Lower leg skin (tissue), 3 donors: ENCODE measurements around the gene TTC3.
"Not testable (repeated sequence)": the region's sequence is repeated elsewhere in the genome, so short reads cannot be mapped to it uniquely, and the experiment has no call there.

Experiments
- POLR2A ChIP-seq, 2 donors: fragments of 450-650 bp; IDR thresholded peaks; one replicate each; pipeline ENCODE4 v1.6.1; 2016 to 2017; ENCODE audit warnings: antibody characterized with exemption in 2 of 2, mild to moderate bottlenecking in 1 of 2, moderate library complexity in 1 of 2
- TF ChIP-seq, protein P1 (sequence below), 3 donors: fragments of 450-650 bp; IDR thresholded peaks; one replicate each; pipeline ENCODE4 v1.5.1; 2016; ENCODE audit warnings: antibody characterized with exemption in 3 of 3, mild to moderate bottlenecking in 3 of 3, moderate library complexity in 2 of 3

GRCh38 chr21:37111029-37111428 is 38.0 kb downstream of the TTC3 start:
- TF ChIP-seq, protein P1, sequence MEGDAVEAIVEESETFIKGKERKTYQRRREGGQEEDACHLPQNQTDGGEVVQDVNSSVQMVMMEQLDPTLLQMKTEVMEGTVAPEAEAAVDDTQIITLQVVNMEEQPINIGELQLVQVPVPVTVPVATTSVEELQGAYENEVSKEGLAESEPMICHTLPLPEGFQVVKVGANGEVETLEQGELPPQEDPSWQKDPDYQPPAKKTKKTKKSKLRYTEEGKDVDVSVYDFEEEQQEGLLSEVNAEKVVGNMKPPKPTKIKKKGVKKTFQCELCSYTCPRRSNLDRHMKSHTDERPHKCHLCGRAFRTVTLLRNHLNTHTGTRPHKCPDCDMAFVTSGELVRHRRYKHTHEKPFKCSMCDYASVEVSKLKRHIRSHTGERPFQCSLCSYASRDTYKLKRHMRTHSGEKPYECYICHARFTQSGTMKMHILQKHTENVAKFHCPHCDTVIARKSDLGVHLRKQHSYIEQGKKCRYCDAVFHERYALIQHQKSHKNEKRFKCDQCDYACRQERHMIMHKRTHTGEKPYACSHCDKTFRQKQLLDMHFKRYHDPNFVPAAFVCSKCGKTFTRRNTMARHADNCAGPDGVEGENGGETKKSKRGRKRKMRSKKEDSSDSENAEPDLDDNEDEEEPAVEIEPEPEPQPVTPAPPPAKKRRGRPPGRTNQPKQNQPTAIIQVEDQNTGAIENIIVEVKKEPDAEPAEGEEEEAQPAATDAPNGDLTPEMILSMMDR (IDR thresholded peaks at IDR 0.05) = not testable (repeated sequence)
- not testable (repeated sequence) for TF ChIP-seq POLR2A (IDR thresholded peaks at IDR 0.05)
